Naive B cell (primary cell): Measurements from ENCODE around the gene BIN1. TPM values are rescaled to one million over a fixed set of nuclear protein-coding genes. Genes with fewer than 3 reads are reported as not detected.
A peak's percentile ranks its signal among the peaks of the same experiment; 100 is the strongest.

Experiments
- ATAC-seq, 2 donors: fragments of 150-1000 bp; cut with Tn5 transposase; 2 replicates each; pipeline ENCODE4 v1.10.0; 2021; ENCODE audit warnings: low read depth in 2 of 2, mild to moderate bottlenecking in 2 of 2, moderate library complexity in 2 of 2
- DNase-seq: peaks from one replicate; pipeline ENCODE4 v3.0.0; 2022
- H3K27ac Mint-ChIP-seq, 6 donors: one replicate each; pipeline ENCODE4 v1.8.0; 2020 to 2022; ENCODE audit warnings: mild to moderate bottlenecking in 6 of 6, mixed read lengths in 6 of 6, moderate library complexity in 5 of 6, inconsistent platforms in 2 of 6
- H3K27me3 Mint-ChIP-seq, 3 donors: one replicate each; pipeline ENCODE4 v1.8.0; 2021 to 2022; ENCODE audit warnings: mixed read lengths in 3 of 3, mild to moderate bottlenecking in 1 of 3
- H3K36me3 Mint-ChIP-seq, 2 donors: one replicate each; pipeline ENCODE4 v1.8.0; 2020 to 2022; ENCODE audit warnings: mixed read lengths in 2 of 2, inconsistent platforms in 1 of 2, mild to moderate bottlenecking in 1 of 2
- H3K4me1 Mint-ChIP-seq, 3 donors: one replicate each; pipeline ENCODE4 v1.8.0; 2020 to 2022; ENCODE audit warnings: mixed read lengths in 3 of 3, inconsistent platforms in 1 of 3, mild to moderate bottlenecking in 1 of 3, moderate library complexity in 1 of 3
- H3K4me3 Mint-ChIP-seq, 8 donors: one replicate each; pipeline ENCODE4 v1.8.0; 2020 to 2022; ENCODE audit warnings: mild to moderate bottlenecking in 8 of 8, mixed read lengths in 8 of 8, moderate library complexity in 8 of 8, inconsistent platforms in 2 of 8
- H3K9me3 Mint-ChIP-seq, 7 donors: one replicate each; pipeline ENCODE4 v1.8.0; 2020 to 2022; ENCODE audit warnings: mixed read lengths in 7 of 7, mild to moderate bottlenecking in 5 of 7, inconsistent platforms in 2 of 7, moderate library complexity in 1 of 7
- polyA plus RNA-seq, 6 donors: library from polyadenylated mRNA; unstranded; fragments of 300-500 nt; fragmentation: Illumina TruSeq; gene quantifications; one replicate each; pipeline ENCODE4 v1.2.3, GENCODE V29; 2021; ENCODE audit warnings: low read depth in 6 of 6

BIN1 gene
- polyA plus RNA-seq, 6 donors from 2014 or later = 103 to 150 (median 124) TPM

DNA sequence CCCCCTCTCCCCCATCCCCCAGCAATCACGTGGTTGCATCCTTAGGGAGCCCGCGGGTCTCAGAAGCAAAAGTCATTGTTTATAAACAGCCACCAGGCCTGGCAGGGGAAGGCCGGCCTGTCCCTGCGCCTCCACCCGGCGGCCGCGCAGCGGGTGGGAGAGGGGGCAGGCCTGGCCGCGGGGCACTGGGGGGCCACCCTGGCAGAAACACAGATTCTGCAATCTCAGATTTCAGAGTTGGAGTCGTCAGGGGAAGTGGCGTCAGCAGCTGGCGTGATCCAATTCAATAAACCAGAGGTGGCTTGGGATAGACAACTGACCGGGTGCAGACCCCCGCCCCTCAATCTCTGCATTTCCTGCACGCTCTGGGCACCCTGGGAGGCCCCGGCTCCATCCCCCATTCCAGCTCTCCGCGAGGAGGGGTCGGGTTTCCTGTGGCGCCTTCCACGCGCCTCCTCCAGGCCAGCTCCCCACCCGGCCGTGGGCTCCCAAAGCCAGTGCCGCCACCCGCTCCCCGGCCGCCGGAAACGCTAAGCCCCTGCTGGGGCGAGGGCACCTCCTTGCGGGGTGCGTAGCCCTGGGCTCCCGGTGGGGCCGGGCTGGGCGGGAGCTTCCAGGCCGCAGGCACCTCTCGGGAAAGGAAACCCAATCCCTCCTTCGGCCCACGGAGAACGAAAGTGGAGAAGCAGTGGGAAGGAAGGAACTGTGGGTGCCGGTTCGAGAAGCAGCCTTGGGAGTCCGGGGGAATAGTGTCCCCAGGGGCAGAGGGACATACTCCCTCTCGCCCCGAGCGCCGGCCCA lies 1.1 kb downstream of the BIN1 start:
- Mint-ChIP-seq H3K27me3 (peaks cover 0 to 18% (median 7%) of the 10 kb centered on the region in 3 donors), H3K4me3 (peak overlapping the region; percentile 77 to 98 (median 84)), H3K9me3 (no peaks in the 10 kb centered on the region), H3K4me1 (peaks cover 10 to 17% (median 10%) of the 10 kb centered on the region in 3 donors), H3K36me3 (no peaks in the 10 kb centered on the region), H3K27ac (no peak overlapping the region)
- no peak for DNase-seq
- ATAC-seq = no peak

DNA sequence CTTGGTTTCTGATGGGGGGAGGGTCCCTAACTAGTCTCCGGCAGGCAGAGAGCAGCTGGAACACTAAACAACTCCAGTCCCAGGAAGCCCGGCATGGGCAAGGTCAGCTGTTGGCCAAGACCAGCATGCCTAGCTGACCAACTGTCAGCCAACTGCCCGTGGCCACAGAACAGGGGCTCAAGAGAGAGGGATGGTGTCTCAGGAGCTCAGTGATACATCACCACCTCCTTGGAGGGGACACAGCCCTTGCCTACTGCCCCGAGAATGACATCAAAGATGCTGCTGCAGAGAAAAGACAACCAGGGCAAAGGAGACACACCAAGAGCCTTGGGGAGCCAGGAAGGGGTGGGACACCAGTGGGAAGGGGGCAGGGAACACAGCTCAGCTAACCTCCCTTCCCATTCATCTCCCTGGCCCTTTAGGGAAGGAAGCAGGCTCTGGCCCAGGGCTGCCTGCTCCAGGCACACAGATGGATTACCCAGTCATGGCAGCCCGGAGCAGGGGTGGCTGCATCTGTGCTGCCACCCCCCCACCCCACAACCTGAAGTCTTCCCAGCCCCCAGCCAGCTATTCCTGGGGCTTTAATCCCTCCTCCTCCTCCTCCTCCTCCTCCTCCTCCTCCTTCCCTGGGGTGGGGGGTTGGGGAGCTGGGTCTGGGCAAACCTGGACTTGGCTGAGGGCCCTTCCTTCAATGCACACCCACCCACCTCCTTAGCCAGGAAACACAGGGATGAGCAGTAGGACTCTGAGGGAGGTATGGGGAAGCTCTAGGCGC lies 1.9 kb downstream of the BIN1 start:
- no peak overlapping the region for H3K27ac Mint-ChIP-seq
- no peak for ATAC-seq
- H3K9me3 Mint-ChIP-seq = no peaks in the 10 kb centered on the region
- H3K27me3 Mint-ChIP-seq = peaks cover 0 to 18% (median 7%) of the 10 kb centered on the region in 3 donors
- peaks cover 10 to 17% (median 10%) of the 10 kb centered on the region in 3 donors for H3K4me1 Mint-ChIP-seq
- H3K4me3 Mint-ChIP-seq = peak overlapping the region; percentile 49 to 95 (median 66)
- DNase-seq = no peak
- H3K36me3 Mint-ChIP-seq = no peaks in the 10 kb centered on the region

DNA sequence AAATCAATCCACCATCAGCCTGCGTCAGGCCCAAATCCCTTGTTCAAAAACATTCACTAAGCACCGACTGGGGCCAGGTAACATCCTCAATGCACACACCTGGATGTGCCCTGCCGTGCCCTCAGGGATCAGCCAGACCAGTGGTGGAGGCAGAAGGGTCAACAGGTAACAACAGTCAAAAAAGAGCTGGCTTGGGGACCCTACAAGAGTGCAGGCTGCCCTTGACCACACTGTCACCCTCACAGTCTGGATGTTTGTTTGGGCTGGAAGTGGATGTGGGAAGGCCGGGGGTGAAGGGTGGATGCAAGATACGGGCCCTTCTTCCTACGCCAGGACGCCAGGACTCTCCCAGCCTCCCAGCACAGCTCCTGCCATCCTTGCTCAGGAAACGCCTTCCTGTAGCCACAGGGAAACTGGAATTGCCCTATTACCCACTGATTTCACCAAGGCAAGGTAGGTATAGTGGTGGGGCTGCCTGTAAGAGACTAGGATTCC lies 2.7 kb downstream of the BIN1 start:
- H3K36me3 Mint-ChIP-seq = no peaks in the 10 kb centered on the region
- peak overlapping the region in 6 of 8 donors; percentile 49 to 95 (median 58) for H3K4me3 Mint-ChIP-seq
- H3K27ac Mint-ChIP-seq = no peak overlapping the region
- H3K9me3 Mint-ChIP-seq = no peaks in the 10 kb centered on the region
- H3K27me3 Mint-ChIP-seq = peaks cover 0 to 14% (median 7%) of the 10 kb centered on the region in 3 donors
- peaks cover 6 to 12% (median 9%) of the 10 kb centered on the region in 3 donors for H3K4me1 Mint-ChIP-seq
- no peak for DNase-seq
- ATAC-seq = no peak

DNA sequence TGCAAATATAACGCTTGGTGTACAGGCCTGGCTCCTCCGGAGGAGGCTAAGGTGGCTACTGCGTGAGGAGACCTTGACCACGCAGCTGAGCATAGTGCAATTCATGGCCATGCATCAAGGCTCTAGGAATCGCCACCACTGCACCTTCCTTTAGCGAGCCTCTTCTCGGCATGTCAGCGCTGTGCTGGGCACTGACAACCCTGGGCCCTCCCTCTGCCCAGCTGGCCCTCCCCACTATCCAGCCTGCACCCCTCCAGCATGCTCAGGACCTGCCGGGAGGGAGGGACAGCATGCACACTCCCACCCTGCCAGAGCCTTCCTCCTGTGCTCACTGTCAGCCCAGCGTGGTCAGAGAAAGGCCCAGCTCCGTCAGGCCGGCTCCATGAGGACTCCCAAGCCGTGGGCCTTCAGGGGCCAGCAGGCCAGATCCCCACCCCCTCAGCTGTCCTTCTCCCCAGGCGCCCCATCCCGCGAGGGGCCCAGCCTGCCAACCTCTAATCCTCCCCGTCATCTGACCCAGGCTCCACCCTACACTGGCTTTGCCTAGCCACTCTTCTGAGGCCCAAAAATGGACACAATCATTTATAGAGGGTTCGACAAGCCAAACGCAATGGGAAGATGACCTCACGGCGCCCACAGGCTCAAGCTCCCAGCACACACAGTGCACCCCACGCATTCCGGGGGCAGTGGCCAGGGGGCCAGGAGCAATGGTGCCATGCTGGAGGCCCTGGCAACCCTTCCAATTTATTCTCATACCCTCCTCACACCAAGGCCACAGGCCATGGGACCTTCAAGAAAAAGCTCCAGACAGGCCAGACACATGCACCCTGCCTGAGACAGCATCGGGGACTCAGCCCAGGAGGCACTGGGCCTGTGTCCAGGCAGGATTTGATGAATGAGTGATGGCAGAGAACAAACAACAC lies 3.5 kb downstream of the BIN1 start:
- DNase-seq (no peak), ATAC-seq (no peak)
- Mint-ChIP-seq H3K36me3 (no peaks in the 10 kb centered on the region), H3K9me3 (no peaks in the 10 kb centered on the region), H3K27me3 (peaks cover 0 to 13% (median 7%) of the 10 kb centered on the region in 3 donors), H3K4me1 (peaks cover 4 to 11% (median 9%) of the 10 kb centered on the region in 3 donors), H3K4me3 (peak overlapping the region in 4 of 8 donors; percentile 9 to 72 (median 37)), H3K27ac (no peak overlapping the region)

DNA sequence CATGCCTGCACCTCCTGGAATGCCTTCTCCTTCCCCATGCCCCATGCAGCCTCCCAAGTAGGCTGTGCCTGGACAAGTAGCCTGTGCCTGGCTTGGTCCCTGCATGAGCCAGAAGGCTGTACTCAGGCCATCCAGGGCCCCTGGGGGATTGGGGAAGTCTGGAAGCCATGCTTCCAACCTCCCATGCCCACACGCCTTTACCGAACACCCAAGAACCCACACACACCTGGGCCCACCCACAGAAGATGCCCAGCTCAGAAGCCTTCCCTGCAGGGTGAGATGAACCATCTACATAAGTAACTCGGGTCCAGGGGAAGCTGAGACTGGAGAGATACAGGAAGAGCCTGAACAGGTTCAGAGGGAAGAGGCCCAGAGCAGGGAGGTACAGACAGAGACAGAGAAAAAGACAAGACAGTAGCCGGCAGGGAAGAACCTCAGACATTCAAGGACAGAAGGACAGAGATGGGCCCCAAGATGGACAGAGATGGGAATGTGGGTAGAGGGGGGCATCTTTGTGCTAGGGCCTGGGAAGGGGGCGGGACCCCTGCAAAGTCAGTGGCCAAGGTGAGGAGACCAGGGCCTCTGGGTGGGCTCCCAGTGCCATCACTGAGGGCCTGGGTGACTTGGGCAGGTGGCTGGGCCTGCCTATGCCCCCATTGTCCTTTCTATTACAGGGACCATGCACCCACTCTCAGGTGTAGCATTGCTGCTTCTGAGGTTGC lies 4.3 kb downstream of the BIN1 start:
- Mint-ChIP-seq H3K4me3 (peak overlapping the region in 1 of 8 donors; percentile 40), H3K36me3 (no peaks in the 10 kb centered on the region), H3K9me3 (no peaks in the 10 kb centered on the region), H3K27me3 (peaks cover 0 to 11% (median 4%) of the 10 kb centered on the region in 3 donors), H3K4me1 (peaks cover 4 to 8% (median 5%) of the 10 kb centered on the region in 3 donors), H3K27ac (peak overlapping the region in 1 of 6 donors; percentile 44)
- ATAC-seq = no peak
- no peak for DNase-seq

DNA sequence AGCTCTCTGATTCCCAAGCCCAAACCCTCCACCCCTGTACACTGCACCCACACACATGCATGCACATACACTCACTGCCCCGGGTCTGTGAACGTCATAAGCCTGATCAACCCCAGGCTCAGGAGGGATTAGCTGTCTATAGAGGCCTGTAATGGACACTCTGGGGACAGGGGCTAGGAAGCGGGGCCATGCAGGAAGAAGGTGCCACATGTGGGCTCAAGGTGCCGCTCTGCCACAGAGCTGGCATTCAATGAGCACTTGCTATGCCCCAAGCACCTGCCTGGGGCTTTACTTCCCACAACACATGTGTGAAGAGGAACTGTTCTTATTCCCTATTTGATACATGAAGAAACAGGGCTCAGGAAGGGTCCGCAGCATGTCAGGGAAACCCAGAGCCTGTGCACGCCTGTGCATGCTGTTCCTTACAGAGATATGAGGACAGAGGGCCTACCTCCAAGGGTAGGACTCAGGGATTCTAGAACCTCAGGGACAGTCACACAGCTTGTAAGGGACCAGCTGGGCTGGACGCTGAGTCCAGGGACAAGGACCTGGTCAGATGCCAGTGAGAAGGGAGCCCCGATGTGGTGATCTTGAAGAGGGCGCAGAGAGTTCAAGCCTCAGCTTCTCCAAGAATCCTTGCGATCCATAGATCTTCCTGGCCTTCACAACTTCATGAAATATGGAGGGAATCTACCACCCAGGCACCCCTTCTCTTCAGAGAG lies 5.0 kb downstream of the BIN1 start:
- H3K4me1 Mint-ChIP-seq = peaks cover 2 to 5% (median 4%) of the 10 kb centered on the region in 3 donors
- H3K4me3 Mint-ChIP-seq = peak overlapping the region in 2 of 8 donors; percentile 15 to 40
- H3K27ac Mint-ChIP-seq = no peak overlapping the region
- DNase-seq (no peak), ATAC-seq (no peak)
- H3K36me3 Mint-ChIP-seq = no peaks in the 10 kb centered on the region
- no peaks in the 10 kb centered on the region for H3K9me3 Mint-ChIP-seq
- peaks cover 0 to 7% (median 0%) of the 10 kb centered on the region in 3 donors for H3K27me3 Mint-ChIP-seq

DNA sequence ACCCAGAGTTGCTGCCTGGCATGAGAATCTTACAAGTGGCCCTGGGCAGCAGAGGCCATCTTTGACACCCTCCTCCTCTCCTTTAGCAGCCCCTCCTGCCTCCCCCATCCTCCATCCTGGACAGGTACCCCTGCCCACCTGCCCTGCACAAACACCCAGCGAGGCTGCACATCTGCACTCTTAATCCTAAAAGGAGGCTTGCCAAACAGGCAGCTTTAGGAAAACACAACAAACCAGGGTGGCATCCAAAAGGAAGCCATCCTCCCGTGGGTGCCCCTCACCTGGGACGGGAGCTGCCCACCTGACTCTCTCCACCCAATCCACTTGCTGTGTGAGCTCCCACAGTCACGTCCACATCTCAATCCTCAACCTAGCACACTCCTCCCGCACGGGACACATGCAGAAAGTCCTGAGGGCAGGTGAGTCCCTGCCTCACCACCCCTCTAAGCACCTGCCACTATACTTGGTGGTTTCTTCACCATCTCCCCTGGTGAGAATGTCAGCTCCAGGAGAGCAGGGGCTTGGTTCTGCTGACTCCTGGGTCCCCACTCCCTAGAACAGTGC lies 5.8 kb downstream of the BIN1 start:
- Mint-ChIP-seq H3K9me3 (no peaks in the 10 kb centered on the region), H3K27me3 (peaks cover 0 to 7% (median 0%) of the 10 kb centered on the region in 3 donors), H3K27ac (peak overlapping the region in 1 of 6 donors; percentile 32), H3K4me1 (peaks cover under 1 to 4% (median 2%) of the 10 kb centered on the region in 3 donors), H3K36me3 (no peaks in the 10 kb centered on the region), H3K4me3 (no peak overlapping the region)
- ATAC-seq = no peak
- no peak for DNase-seq

DNA sequence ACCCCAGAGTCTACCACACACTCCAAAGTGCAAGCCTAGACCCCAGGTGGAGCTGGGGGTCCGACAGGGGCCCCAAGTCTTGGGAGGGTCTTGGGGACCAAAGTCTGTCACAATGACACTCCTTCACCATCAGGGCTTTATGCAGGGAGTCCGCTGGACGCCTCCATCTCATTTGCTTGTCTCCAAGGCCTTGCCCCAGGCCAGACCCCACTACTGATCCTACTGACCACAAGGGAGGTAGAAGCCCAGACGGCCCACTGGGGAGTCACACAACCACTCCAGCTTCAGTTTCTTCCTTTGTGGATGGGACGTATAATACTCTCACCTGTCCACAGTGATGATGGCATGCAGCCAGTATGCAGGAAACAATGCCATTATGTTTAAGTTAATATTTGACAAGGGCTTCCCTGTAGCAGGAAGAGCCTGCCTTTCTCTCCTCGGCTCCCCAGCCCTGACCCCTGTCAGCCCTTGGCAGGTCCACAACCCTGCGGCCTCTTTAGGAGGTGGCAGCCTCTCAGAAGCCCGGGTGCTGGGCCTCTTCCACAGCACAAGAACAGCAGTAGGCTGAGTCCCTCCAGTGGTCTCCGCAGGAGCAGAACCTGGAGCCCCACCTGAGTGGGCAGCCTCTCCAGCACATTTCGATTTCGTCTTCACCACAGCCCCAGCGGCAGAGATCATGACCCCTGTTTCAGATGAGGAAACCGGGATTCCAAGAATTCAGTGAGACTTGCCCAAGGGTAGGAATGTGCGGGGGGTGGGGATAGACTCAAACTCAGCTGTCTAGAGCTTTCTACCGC lies 6.5 kb downstream of the BIN1 start:
- H3K27ac Mint-ChIP-seq = no peak overlapping the region
- DNase-seq = no peak

DNA sequence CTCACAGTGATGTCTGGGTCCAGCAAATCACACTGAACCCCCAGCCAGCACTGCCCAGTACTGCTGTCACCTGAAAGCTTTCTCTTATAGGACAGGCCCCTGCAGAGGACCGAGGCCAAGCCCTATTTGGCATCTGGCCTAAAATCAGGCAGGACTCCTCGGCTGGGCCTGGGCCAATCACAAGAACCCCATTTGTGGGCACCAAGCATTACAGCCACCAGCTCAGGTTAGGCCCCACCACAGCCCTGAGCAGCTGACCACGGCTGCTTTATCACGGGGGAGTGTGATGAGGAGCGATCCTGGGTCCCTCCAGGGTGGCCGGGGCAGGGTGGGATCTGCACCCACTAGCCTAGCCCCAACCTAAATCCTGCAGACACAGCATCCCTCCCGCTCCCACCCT lies 8.2 kb downstream of the BIN1 start:
- no peak for DNase-seq
- no peak overlapping the region for H3K4me3 Mint-ChIP-seq
- no peak for ATAC-seq
- H3K9me3 Mint-ChIP-seq = no peaks in the 10 kb centered on the region
- no peaks in the 10 kb centered on the region for H3K36me3 Mint-ChIP-seq
- H3K27me3 Mint-ChIP-seq = no peaks in the 10 kb centered on the region
- H3K4me1 Mint-ChIP-seq = peaks cover 3 to 7% (median 4%) of the 10 kb centered on the region in 3 donors
- H3K27ac Mint-ChIP-seq = peak overlapping the region in 1 of 6 donors; percentile 24

More for the DNA sequence above, 6.5 kb downstream of the BIN1 start:
- no peak overlapping the region for H3K4me3 Mint-ChIP-seq
- no peaks in the 10 kb centered on the region for H3K9me3 Mint-ChIP-seq
- H3K27me3 Mint-ChIP-seq = peaks cover 0 to 7% (median 0%) of the 10 kb centered on the region in 3 donors
- no peaks in the 10 kb centered on the region for H3K36me3 Mint-ChIP-seq
- ATAC-seq = no peak
- H3K4me1 Mint-ChIP-seq = peaks cover 0 to 4% (median 2%) of the 10 kb centered on the region in 3 donors

DNA sequence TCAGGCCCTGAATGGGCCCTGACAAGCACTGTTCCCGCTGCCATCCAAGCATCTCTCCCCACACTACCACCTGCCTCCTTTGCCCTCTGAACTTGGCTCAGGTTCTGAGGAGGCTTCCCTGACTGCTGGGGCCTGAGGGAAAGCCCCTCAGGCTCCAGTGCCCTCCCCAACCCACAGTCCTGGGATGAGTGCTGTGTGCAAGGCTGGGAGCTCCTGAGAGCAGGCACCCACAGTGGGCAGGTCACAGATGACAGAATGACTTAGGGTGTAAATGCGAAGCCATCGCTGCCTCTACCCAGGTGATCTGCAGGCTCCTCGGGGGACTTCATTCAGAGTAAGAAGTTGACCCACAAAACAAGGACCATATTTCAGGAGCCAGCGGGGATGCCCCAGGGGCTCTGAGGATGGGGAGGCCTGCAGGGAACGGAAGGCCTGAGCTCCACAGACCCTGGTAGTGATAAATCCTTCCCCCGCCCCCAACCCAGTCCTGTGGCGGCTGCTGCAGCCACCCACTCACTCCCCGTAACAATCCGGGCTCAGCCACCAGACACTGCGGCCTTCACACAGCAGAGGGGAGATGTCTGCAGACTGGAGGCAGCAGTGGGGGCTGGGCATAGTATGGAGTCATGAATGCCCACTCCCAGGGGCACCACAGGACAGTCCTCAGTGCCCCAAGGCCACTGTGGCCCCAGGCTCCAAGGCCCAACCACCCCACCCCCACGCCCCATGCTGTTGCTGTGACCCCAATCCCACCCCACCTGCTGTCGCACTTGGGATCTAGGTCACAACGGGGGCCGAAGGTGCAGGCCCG lies 8.9 kb downstream of the BIN1 start:
- Mint-ChIP-seq H3K4me1 (peaks cover 10 to 13% (median 11%) of the 10 kb centered on the region in 3 donors), H3K9me3 (no peaks in the 10 kb centered on the region), H3K4me3 (no peak overlapping the region), H3K27ac (peak overlapping the region in 1 of 6 donors; percentile 24), H3K36me3 (no peaks in the 10 kb centered on the region), H3K27me3 (no peaks in the 10 kb centered on the region)
- no peak for ATAC-seq
- no peak for DNase-seq
